DMS 273 (cell line): ENCODE measurements around the gene C6orf58.
A peak's percentile ranks its signal among the peaks of the same experiment; 100 is the strongest.
"Not testable (repeated sequence)": the region's sequence is repeated elsewhere in the genome, so short reads cannot be mapped to it uniquely, and the experiment has no call there.

Experiments used
- DNase-seq: peaks from one replicate; lab custom pipeline; 2025; ENCODE audit not compliant: unreplicated experiment; lab: John Stamatoyannopoulos, UW

C6orf58 gene

GRCh38 chr6:127590344-127590743 lies 13.4 kb downstream of the C6orf58 start:
- DNase-seq, result no peak

GRCh38 chr6:127592964-127593363 lies 16.0 kb downstream of the C6orf58 start:
- no peak for DNase-seq

GRCh38 chr6:127593456-127593855 lies 16.5 kb downstream of the C6orf58 start:
- DNase-seq, result not testable (repeated sequence)

- peak; percentile 73 for DNase-seq
These were observed 29.2 kb downstream of the C6orf58 start for GRCh38 chr6:127606131-127606562.

GRCh38 chr6:127608554-127609270 lies 31.7 kb downstream of the C6orf58 start:
- no peak for DNase-seq

- no peak for DNase-seq
These were observed 41.8 kb downstream of the C6orf58 start for GRCh38 chr6:127618729-127619128.

GRCh38 chr6:127630800-127631199 lies 53.8 kb downstream of the C6orf58 start:
- no peak for DNase-seq

GRCh38 chr6:127634178-127634577 lies 57.2 kb downstream of the C6orf58 start:
- no peak for DNase-seq

GRCh38 chr6:127635091-127635490 lies 58.1 kb downstream of the C6orf58 start:
- DNase-seq, result peak; percentile 51

GRCh38 chr6:127637830-127638409 lies 60.9 kb downstream of the C6orf58 start:
- DNase-seq, result no peak
